Hematopoietic multipotent progenitor cell treated with erythropoietin and hydrocortisone succinate and interleukin-3 and kit ligand, for 4 days (in vitro differentiated cells): ENCODE data around the gene TENM4.

Source experiments
- DNase-seq: peaks from one replicate; pipeline ENCODE4 v3.0.0-alpha.2; 2015

The TENM4 gene

DNA sequence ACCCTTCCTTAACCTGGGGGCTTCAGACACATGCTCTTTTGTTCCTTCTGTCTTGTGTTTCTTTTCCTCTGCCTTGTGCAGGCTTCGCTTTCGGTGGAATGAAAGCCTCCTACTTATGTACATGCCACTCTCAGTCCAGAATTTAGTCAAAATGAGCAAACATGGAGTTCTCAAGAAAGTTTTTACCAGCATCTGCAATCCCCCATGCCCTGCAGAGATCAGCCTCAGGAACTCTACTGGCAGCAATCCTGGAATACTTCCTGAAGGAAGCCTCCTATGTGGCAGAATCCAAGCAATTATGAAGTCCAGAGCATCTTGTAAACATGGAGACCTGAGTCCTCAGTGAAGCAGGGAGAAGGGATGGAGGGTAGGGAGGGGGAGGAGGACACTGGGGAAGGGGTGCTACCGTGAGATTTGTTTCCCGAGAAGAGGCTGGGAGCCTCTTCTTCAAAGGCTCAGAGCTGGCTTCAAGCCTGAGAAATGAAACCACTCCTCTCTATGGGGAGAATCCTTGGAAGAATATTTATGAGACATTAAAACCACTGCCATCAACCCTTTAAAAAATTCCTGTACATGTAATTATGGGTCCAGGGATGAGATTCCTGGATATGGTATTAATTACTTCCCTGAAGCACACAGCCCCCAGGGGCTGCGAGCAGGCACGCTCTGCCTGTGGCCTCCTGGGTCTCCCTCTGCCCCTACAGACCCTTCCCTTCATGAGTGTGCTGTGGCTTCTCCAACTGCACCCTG is 58.4 kb downstream of the TENM4 start:
- DNase-seq = no peak

DNA sequence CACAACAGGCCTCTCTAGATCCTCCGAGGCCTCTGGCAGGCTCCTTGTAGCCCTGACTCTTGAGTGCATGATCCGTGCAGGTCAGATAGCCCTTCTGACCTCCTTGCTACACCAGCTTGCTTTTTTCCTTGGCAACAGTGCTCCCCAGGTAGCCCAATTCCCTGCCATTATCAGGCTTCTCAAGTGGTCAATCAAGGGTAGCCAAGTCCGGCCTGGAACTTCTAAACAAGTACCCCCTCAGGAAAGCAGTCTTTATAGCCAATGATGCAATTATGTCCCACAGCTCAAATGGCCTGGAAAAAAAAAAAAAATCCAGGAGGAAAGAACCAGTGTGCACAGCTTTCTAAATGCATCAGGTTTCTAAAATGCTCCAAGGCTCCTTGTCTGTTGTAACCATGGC is 59.8 kb downstream of the TENM4 start:
- DNase-seq = no peak

DNA sequence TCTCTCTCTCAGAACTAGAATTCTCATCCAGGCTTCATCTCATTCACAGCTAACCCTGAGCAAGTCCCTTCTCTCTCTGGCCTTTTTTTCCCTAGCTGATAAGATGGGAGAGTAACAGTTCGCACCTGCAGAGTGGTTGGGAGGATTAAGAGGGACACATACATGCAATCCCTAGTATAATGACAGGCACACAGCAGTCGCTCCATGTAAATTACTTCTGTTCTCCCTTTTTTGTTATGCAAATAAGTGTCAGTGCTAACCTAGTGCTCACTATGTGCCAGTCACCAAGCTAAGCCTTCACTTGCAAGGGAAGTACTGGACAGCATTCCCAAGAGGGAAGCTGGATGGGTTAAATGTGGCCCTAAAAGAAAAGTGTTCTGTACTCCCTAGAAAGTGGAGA is 63.4 kb downstream of the TENM4 start:
- DNase-seq = no peak

DNA sequence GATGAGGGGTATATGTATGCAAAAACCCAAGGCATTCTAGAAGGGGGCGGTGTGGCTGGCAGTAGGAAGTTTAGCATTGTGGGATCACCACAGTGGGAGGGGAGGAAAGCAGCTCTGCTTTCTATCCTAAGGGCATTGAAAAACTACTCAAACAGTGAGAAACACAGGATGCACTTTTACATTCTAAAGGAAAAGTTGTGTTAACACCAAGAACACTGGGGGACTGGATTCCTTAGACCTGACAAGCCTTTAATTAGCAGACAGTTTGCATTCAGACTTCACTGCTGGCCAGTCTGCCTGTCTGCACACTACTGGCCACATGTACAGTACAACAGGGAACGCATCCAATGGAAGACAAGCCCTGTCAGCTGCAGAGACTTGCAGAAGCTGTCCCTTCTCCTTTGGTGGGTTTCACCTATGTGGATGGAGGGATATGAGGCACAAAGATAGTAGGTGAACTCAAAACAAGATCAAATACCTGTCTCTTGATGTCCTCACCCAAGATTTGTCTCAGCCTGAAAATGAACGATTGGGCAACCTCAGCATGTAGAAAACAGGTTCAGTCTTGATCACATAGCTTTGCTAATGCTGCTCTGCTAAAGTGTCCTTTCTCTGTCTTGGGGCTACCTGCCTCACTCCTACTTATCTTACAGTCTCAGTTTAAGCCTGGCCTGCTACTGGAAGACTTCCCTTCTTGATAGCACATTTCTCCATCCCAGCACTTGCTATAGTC is 64.8 kb downstream of the TENM4 start:
- DNase-seq = no peak

DNA sequence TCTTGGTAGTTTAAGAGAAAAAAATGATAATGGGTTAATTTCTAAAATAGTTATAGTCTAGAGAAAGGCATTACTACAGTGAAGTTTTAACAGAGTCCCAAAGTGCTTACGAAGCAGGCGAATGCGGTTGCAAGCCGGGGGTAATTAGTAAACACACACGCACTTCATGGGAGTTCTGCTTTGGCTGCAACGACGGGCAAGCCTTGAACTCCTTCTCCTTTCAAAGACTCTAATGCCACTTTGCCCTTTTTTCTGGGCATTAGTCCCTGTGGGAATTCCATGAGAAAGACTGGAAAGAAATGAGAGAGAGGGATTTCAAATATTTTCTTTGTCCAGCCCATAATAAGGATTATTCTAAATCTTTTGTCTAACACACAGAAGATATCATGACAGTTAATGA is 66.1 kb downstream of the TENM4 start:
- no peak for DNase-seq

DNA sequence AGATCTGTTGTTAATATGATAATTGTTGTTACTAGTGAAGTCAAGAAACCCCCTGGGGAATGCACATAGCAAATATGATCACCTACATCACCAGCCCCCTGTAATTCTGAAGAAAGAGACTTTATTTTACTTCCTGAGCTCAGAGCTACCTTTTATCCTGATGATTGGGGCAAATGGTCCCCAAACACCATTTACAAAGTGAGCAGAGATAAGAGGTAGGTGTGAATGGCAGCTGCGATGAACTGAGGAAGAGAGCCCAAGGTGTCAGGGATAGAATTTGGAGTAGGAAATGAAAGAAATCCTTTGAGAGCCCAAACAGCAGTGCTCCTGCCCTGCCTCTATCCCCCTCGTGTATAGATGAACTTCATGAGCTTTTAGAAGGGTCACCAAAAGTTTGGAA is 69.1 kb downstream of the TENM4 start:
- DNase-seq = no peak

DNA sequence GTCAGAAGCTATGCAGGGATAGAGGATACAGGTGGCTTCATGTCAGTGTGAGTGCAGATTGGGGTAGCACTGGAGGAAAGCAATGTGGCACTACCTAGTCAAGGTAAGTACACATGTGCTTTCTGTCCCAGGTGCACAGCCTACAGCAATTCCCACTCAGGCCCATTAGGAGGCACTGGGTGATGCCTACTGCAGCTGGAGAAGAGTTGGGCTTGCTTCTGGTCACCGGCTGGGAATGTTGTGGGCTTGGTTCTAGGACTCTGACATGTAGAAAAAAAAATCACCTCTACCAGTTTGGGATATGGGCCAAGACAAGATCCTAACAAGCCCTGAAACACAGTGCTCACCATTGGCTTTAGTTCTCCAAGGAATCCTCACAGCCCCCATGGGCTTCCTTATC is 69.7 kb downstream of the TENM4 start:
- DNase-seq = no peak

DNA sequence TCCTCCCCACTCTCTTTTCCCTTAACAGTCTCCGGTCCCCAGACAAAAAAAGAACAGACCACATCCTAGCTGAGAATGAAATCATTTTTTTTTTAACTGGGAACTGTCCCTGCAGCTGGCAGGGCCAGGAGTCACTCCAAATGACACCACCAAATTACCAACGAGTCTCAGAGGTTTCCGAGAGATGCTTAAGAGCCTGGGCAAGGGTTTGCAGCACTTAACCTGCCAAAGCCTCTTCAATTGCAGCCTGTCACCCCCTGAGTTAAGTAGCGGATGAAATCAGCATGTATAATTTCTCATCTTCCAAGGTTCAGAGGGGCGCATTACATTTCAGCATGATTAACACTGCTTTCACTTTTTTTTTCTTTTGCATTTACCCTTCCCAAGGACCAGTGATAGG is 71.8 kb downstream of the TENM4 start:
- no peak for DNase-seq

DNA sequence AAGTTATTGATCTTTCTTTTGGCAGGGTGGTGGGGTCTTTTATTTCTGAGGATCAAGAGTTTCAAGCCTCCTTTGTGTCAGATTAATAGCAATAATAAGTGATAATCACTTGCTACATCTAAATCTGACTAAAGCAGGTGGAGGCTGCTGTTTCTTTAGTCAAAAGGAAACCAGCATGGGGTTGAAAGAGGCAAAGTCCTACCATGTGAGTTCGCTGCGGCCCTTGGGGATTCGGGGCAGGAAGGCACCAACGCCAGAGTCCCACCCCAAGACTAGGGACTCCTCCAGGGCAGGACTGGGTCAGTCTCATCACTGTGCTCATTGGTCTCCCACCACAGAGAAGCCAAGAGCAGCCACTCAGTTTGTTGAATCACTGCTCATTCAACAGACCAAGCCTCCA is 73.0 kb downstream of the TENM4 start:
- no peak for DNase-seq

DNA sequence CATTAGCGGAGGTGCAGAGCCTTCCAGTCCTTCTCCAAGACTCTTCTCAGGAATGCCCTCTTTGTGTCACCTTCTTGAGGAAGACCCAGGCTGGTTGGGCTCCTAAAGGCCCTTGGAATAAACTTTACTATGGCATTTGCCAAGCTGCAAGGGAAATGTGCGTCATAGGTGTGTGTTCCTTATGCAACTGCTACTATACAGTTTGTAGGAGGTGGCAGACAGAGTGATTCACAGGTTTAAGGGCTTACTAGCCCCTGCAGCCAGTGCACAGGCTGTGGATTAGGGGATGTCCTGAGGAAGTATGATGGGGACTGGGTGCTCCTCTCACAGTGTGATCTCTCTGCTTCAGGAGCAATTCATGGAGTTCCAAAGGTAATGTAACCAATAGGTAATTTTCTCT is 74.6 kb downstream of the TENM4 start:
- no peak for DNase-seq

DNA sequence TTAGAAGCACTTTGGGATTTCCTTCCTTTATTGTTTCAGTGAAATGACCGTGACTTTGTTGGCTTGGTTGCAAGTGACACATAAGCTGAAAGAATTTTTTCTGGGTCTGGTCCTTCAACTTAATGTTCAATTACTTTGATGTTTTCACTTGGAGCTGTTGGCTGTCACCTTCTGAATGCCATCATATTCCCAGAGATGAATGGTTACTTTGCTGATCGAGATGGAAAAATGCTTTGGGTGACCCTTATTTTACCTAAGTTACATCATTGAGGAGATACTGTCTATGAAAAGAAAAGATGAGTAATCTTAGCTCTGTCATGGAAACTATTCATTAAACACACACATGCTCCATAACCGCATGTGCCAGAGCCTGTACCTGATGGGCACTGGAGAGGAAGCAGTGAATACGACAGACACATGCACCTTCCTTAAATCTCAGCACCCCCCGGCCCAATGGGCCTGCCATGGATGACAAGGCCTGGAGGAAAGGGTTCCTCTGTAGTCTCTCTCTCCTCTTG is 76.9 kb downstream of the TENM4 start:
- DNase-seq = no peak

DNA sequence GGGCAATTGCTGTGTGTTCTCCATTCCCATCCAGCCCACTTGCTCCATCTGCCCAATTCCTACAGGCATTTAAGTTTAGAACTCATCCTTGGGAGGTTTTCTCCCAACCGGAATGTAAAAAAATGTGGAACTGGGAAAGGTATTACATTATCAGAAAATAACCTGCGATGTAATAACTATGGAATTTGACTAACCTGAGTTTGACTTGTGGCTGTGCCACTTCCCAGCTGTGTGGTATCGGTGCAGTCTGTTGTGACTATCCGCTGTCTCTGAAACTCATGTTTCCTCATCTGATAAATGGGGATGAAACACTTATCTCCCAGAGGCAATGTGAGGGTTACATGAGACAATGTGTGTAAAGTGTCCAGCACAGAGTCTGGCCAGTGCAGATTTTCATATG is 77.6 kb downstream of the TENM4 start:
- DNase-seq = no peak

DNA sequence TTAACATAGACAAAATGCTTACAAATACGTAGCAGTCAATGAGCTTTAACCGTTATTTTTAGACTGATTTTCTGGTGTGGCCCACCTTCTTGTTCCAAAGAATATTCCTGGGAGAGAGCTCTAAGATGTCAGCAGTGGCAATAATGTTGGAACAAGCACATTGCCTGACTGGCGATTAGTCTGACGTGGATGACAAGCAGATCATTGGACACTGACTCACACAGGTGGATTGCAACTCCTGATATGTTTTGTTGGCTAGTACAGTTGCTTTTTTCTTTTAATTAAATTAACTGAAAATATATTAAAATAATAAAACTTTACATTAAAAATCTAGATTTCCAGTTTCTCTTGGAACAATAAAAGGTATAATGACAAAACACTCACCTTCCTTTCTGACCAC is 78.0 kb downstream of the TENM4 start:
- DNase-seq = no peak

DNA sequence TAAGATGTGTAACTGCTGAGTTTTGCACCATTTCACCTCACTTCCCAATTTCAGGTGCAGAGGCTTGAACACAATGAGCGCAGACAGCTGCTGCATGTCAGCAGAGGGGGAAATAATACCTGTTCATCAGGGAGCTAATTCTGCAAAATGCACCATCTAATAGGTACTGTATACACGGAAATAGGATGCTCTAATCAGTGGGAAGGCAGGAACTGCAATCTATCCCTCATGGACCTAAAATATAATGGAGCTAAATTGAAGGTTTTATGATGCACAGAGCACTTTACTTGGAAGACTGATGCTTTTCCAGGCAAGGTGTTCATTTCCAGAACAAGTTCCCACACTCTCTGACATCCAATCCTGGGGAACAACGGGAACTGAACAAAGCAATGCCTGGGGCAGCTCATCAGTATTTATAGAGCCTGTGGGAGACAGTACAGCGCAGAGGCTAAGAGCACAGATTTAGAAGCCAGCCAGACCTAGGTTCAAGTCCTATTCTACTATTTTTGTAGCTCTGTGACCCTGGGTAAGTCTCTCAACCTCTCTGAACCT is 78.5 kb downstream of the TENM4 start:
- DNase-seq = no peak

DNA sequence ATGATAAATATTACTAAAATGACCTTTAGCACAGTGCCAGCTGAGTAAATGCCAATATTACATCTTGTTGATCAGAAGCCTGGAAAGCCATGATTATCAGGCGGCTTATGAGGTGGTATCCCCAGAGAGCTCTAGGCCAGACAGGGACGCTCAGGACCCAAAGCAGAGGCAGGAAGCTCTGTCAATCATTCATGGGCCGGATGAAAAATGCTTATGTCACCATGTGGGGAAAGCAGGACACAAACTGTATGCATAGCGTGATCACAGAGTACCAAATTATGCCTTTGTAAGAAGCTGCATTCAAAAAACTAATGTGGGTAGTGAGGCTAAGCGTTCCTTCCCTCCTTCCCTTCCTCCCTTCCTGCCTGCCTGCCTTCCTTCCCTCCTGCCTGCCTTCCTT is 82.6 kb downstream of the TENM4 start:
- DNase-seq = no peak

DNA sequence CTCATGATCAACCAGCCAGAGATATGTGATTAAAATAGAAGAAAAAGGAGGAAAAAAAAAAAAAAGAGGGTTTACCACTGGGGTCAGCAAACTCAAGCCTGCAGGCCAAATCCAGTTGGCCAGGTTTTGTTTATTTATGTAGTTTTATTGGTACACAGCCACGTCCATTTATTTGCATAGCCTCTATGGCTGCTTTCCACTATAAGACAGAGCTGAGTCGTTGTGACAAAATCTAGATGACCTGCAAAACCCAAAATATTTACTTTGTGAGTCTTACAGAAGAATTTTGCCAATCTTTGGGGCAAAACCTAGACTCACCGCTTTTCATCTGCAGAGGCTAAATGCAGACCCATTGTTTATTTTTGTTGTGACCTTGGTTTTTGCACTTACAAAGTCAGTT is 87.1 kb downstream of the TENM4 start:
- no peak for DNase-seq

DNA sequence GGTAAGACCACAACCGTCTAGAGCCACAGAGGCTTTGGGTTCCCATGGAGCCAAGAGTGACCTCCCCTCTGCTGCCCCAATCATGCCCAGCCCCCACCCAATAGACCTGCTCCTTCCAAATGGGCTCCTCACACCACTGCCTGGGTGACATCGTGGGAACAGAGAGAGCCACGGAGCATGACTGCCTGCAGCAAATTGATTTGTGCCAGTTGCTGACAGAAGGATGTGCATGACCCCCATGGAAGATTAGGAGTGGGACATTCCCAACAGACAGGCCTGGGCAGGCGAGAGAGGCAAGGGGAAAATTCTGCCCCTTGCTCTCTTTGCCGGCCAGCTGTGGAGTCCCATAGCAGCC is 88.5 kb downstream of the TENM4 start:
- no peak for DNase-seq

DNA sequence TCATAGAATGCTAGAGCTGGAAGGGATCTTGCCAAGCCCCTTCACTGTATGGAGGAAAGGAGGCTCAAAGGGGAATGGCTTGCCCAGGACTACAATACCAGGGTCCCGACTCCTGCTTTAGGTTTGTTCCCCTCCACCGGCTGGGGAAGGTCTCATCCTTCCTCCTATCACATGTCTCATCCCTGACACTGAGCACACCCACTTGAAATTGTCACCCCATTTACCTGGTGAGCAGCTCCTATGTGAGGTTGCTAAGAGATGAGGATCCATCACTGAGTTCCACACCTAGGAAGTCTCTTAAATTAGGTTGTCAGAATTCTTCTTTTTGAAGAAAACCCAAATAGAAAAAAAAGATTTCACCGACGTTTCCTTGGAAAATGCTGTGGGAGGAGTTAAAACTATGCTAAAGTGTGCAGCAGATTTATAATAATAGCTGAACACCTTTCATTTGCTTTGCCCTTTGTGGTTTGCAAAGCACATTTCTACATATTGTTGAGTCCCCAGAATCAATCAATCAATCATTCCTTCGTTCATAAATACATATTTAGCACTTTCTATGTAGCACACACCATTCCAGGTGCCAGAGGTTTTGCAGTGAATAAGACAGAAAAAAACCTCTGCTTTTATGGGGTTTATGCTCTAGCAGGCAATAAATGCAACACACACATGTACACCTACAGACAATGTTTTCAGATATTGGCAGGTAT is 91.7 kb downstream of the TENM4 start:
- DNase-seq = no peak

DNA sequence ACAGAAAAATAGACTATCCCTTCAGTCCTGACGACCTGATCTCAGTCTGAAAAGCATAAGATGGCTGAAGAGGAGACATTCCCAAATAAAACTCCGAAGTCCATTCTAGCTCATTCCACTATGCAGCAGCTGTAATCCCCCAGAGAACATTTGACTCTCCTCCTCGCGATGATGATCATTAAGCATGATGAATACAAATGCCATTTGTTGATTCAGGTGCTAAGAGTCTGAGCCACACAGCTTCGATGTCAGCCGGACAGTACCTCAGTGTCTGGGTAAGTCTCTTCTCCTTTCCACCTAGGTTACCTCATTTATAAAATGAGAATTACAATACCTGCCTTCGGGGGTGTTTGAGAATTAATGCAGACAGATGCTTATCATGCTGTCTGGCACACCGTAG is 94.8 kb downstream of the TENM4 start:
- no peak for DNase-seq

DNA sequence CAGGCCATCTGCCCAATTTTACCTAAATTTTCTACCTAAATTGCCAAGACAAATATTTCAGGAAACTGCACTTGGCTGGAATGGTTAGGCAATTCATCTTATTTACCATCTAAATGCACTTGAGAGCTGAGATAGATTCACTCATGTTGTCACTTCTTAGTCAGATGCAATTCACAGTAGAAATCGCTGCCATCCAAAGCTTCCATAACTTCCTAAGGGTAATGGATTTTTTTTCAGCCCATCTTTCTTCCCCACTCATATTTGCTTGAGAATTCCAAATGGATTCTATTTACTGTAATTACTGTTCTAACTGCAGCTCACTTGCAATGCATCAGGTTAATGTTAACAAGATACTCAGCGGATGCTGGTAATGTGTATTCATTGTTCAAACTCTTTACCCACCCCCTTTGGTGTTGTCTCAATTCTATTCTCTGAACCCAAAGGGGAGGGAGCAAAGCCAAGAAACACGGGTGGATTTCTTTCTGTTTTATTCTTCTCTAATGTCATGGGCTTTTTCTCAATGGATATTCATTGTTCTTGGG is 96.0 kb downstream of the TENM4 start:
- no peak for DNase-seq

DNA sequence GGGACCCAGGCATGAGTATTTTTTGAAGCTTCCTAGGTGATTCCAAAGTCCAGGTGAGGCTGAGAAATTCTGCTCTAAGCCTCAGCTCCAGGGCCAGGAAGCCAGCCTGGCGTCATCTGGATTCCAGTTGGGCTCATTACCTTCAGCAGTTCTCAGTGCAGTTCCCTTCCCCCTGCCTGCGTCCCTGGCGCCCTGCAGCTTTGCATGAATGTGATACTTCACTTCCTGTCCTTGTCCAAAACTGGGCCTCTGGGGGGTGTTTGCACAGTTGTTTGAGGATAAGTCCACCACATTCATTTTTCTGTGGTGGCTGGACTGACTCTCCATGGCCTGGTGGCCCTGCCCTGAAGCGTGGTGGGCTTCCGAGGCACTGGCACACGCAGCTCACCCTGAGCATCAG is 98.1 kb downstream of the TENM4 start:
- DNase-seq = no peak

DNA sequence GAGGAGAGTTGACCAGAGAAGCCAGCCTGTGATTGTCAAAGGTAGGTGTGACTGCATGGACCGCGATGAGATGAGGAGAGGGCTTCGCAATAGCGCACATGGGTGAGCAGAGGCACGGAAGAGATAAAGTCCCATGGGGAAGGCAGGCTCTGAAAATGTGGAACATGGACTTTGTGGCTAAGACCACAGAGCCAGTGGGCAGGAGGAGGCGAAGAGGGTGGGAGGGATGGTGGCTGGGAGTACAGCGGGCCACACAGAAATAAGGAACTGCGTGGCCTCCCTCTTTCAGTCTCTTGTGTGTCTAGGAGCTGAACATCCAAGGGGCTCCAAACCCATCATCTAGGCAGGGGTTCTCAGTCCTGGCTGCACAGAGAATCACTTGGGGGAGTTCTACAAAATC is 98.6 kb downstream of the TENM4 start:
- no peak for DNase-seq

DNA sequence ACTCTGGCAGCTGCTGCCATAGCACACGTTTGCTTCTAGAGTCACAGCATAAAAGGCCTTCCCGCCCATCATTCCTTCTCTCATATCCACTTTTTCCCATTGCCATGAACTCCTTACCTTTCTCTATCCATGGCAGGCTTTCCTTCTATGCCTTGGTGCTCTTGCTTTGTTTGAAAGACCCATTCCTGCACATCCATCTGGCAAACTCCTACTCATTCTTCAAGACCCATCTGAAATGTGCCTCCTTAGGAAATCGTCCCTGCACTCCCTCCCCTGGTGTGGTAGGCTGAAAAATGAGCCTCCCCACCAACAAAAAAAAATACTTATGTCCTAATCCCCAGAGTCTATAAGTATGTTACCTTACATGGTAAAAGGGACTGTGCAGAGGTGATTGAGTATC is 100.3 kb downstream of the TENM4 start:
- DNase-seq = no peak
